ENCODE results near the gene CARF.

The CARF gene

DNA sequence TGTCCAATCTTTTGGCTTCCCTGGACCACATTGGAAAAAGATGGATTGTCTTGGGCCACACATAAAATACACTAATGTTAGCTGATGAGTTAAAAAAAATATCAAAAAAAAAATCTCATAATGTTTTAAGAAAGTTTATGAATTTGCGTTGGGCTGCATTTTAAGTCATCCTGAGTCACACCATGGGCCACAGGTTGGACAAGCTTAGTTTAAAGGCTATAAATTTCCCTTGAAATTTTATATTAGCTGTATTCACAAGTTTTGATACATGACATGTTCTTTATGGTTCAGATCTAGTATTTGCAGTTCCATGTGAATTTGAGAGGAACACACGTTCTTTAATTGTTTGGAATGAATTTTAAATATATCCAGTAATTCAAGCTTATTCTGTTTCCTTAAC, 21.9 kb downstream of the CARF start:
- TF ChIP-seq, protein P1, sequence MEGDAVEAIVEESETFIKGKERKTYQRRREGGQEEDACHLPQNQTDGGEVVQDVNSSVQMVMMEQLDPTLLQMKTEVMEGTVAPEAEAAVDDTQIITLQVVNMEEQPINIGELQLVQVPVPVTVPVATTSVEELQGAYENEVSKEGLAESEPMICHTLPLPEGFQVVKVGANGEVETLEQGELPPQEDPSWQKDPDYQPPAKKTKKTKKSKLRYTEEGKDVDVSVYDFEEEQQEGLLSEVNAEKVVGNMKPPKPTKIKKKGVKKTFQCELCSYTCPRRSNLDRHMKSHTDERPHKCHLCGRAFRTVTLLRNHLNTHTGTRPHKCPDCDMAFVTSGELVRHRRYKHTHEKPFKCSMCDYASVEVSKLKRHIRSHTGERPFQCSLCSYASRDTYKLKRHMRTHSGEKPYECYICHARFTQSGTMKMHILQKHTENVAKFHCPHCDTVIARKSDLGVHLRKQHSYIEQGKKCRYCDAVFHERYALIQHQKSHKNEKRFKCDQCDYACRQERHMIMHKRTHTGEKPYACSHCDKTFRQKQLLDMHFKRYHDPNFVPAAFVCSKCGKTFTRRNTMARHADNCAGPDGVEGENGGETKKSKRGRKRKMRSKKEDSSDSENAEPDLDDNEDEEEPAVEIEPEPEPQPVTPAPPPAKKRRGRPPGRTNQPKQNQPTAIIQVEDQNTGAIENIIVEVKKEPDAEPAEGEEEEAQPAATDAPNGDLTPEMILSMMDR (IDR thresholded peaks at IDR 0.05), result no peak
- Mint-ChIP-seq H3K36me3 (ENCODE audit: low read depth) (peaks cover 53% of the 10 kb centered on the region), H3K27me3 (ENCODE audit: low read depth, poor library complexity) (no peaks in the 10 kb centered on the region), H3K27ac (no peak overlapping the region), H3K4me1 (no peaks in the 10 kb centered on the region), H3K9me3 (peaks cover 6% of the 10 kb centered on the region), H3K4me3 (no peak overlapping the region)
- no peak for DNase-seq

DNA sequence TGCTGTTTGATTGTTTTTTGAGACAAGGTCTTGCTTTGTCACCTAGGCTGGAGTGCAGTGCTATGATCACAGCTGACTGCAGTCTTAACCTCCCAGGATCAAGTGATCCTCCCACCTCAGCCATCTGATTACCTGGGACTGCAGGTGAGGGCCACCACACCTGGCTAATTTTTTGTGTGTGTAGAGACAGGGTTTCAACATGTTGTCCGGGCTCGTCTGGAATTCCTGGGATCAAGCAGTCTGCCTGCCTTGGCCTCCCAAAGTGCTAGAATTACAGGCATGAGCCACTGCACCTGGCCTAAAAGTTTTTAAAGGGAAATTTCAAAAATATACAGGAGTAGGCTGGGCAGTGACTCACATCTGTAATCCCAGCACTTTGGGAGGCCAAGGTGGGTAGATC, 22.4 kb downstream of the CARF start:
- no peak for DNase-seq
- Mint-ChIP-seq H3K27me3 (ENCODE audit: low read depth, poor library complexity) (no peaks in the 10 kb centered on the region), H3K4me3 (no peak overlapping the region), H3K4me1 (no peaks in the 10 kb centered on the region), H3K36me3 (ENCODE audit: low read depth) (peaks cover 53% of the 10 kb centered on the region), H3K9me3 (peaks cover 7% of the 10 kb centered on the region), H3K27ac (no peak overlapping the region)
- TF ChIP-seq, protein P1 (IDR thresholded peaks at IDR 0.05), result no peak

DNA sequence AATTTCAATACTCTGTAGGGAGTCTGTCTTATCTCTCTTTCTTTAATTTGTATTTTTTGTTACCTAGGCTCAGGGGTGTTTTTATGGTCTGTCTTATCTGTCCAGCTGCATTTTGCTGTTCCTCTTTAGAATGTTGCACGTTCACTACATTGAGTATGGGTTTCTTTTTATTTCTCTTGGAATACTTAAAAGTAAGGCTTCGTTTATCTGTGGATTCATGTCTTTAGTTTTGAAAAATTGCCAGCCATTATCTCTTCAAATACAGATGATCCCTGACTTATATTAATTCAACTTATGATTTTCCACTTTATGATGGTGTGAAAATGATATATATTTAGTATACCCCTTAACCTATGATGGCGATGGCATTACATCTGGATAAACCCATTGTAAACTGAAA, 26.9 kb downstream of the CARF start:
- no peak for DNase-seq
- peaks cover 60% of the 10 kb centered on the region for H3K36me3 Mint-ChIP-seq (ENCODE audit: low read depth)
- TF ChIP-seq, protein P1 (IDR thresholded peaks at IDR 0.05), result no peak
- H3K27ac Mint-ChIP-seq, result no peak overlapping the region
- peaks cover 6% of the 10 kb centered on the region for H3K4me1 Mint-ChIP-seq
- no peak overlapping the region for H3K4me3 Mint-ChIP-seq
- no peaks in the 10 kb centered on the region for H3K27me3 Mint-ChIP-seq (ENCODE audit: low read depth, poor library complexity)
- peaks cover 7% of the 10 kb centered on the region for H3K9me3 Mint-ChIP-seq

DNA sequence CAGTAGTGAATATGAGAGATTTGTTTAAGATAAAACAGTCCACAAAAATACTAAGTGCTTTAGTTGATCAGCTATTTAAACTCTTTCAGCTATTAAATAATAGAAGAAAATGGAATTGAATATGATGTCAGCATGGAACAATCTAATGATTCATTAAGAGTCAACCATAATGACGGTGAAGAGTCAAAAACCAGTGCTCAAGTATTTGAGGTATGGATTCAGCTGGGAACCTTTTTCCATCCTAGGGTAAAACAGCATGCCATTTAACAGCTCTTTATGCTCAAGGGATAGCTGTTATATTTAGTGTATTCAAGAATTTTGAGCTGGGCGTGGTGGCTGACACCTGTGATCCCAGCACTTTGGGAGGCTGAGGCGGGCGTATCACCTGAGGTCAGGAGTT, 29.7 kb downstream of the CARF start:
- no peak overlapping the region for H3K27ac Mint-ChIP-seq
- peaks cover 31% of the 10 kb centered on the region for H3K9me3 Mint-ChIP-seq
- TF ChIP-seq, protein P1 (IDR thresholded peaks at IDR 0.05), result no peak
- no peak for DNase-seq
- H3K27me3 Mint-ChIP-seq (ENCODE audit: low read depth, poor library complexity), result no peaks in the 10 kb centered on the region
- H3K36me3 Mint-ChIP-seq (ENCODE audit: low read depth), result peaks cover 70% of the 10 kb centered on the region
- no peak overlapping the region for H3K4me3 Mint-ChIP-seq
- H3K4me1 Mint-ChIP-seq, result peaks cover 6% of the 10 kb centered on the region

DNA sequence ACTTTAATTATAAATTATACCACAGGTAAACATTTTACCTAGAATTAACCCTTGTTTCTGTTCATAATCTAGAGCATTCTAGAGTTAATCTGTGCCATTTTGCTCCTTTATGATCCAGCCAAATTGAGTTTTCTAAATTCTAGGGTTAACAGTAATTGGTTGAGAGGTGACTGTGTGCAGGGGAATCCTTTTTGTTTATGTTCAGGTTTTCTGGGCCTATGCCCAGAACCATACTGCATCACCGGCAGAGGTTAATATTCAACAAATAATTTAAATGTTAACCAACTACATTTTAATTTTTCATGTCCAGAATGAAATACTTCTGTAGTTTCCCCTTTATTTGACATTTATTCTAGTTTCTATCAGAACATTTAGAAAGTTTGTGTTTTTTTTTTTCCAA, 32.3 kb downstream of the CARF start:
- peaks cover 6% of the 10 kb centered on the region for H3K4me1 Mint-ChIP-seq
- TF ChIP-seq, protein P1 (IDR thresholded peaks at IDR 0.05), result no peak
- H3K27me3 Mint-ChIP-seq (ENCODE audit: low read depth, poor library complexity), result no peaks in the 10 kb centered on the region
- H3K9me3 Mint-ChIP-seq, result peaks cover 44% of the 10 kb centered on the region
- no peak overlapping the region for H3K27ac Mint-ChIP-seq
- no peak for DNase-seq
- H3K4me3 Mint-ChIP-seq, result no peak overlapping the region
- H3K36me3 Mint-ChIP-seq (ENCODE audit: low read depth), result peaks cover 75% of the 10 kb centered on the region

DNA sequence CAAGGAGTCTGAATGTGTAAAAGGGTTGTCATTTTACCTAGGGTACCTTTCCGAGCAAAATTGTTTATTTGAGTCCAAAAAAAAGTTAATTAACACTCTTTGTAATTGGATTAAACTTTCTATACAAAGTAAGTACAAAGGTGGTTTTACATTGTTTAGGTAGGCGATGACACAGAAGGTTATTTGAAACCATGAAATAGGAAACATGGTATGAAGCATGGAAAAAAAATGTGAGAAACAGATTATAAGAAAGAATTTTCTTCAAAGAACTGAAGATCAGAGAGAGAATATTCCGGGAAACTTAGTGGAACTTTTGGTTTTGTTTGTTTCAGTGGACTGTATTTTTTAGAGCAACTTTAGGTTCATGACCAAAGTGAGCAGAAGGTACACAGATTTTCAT, 32.7 kb downstream of the CARF start:
- Mint-ChIP-seq H3K4me1 (peaks cover 6% of the 10 kb centered on the region), H3K9me3 (peaks cover 44% of the 10 kb centered on the region), H3K4me3 (no peak overlapping the region), H3K36me3 (ENCODE audit: low read depth) (peaks cover 71% of the 10 kb centered on the region), H3K27ac (no peak overlapping the region), H3K27me3 (ENCODE audit: low read depth, poor library complexity) (no peaks in the 10 kb centered on the region)
- TF ChIP-seq, protein P1 (IDR thresholded peaks at IDR 0.05), result no peak
- no peak for DNase-seq

Data from nephron progenitor cell (in vitro differentiated cells).